ENCODE data around the gene COPS4. TPM values are rescaled to one million over a fixed set of nuclear protein-coding genes. Genes with fewer than 3 reads are reported as not detected.

COPS4 gene
- total RNA-seq, 4 donors from 2014 or later = 67.9 to 151 (median 91.9) TPM

- H3K4me3 ChIP-seq = no peak overlapping the region
- in situ Hi-C loops (cut with MboI; ENCODE audit: low sequenced_read_pairs in 4 of 4) = no loop called here
- no peaks in the 10 kb centered on the region for H3K27me3 ChIP-seq
- intact Hi-C loops (cut with DNase I; ENCODE audit: low total_unique reads) = no loop called here
- no peaks in the 10 kb centered on the region for H3K9me3 ChIP-seq
- TF ChIP-seq CTCF (IDR thresholded peaks at IDR 0.05 in 4 of 5, conservative IDR thresholded peaks at IDR 0.05 in 1 of 5) (no peak), POLR2A (IDR thresholded peaks at IDR 0.05) (no peak)
- no peak overlapping the region for H3K27ac ChIP-seq
- DNase-seq = no peak
- peaks cover 4% of the 10 kb centered on the region in 2 donors for H3K4me1 ChIP-seq
- ATAC-seq = no peak
- H3K36me3 ChIP-seq = no peaks in the 10 kb centered on the region
Observed at GRCh38 chr4:83107631-83108030, 72.6 kb downstream of the COPS4 start.

GRCh38 chr4:83108101-83108861 is 73.3 kb downstream of the COPS4 start:
- Histone ChIP-seq H3K4me1 (peaks cover 4% of the 10 kb centered on the region in 2 donors), H3K9me3 (no peaks in the 10 kb centered on the region), H3K27me3 (no peaks in the 10 kb centered on the region), H3K36me3 (no peaks in the 10 kb centered on the region), H3K27ac (no peak overlapping the region), H3K4me3 (no peak overlapping the region)
- TF ChIP-seq CTCF (IDR thresholded peaks at IDR 0.05 in 4 of 5, conservative IDR thresholded peaks at IDR 0.05 in 1 of 5) (no peak), POLR2A (IDR thresholded peaks at IDR 0.05) (no peak)
- in situ Hi-C loops (cut with MboI; ENCODE audit: low sequenced_read_pairs in 4 of 4) (no loop called here), intact Hi-C loops (cut with DNase I; ENCODE audit: low total_unique reads) (no loop called here)
- no peak for ATAC-seq
- no peak for DNase-seq

- Histone ChIP-seq H3K4me3 (peak overlapping the region; percentile 57 to 66 (median 58)), H3K36me3 (no peaks in the 10 kb centered on the region), H3K27me3 (no peaks in the 10 kb centered on the region), H3K9me3 (no peaks in the 10 kb centered on the region), H3K27ac (peak overlapping the region in 3 of 4 donors; percentile 16 to 43 (median 20)), H3K4me1 (peaks cover 4% of the 10 kb centered on the region in 2 donors)
- in situ Hi-C loops (cut with MboI; ENCODE audit: low sequenced_read_pairs in 4 of 4) (no loop called here), intact Hi-C loops (cut with DNase I; ENCODE audit: low total_unique reads) (loop anchor here (1.0 to 5.0 kb wide), 2 partner anchors 34 to 97 kb away; partner anchors contain the start of gene LIN54)
- no peak for DNase-seq
- TF ChIP-seq CTCF (IDR thresholded peaks at IDR 0.05 in 4 of 5, conservative IDR thresholded peaks at IDR 0.05 in 1 of 5) = no peak
- TF ChIP-seq POLR2A (IDR thresholded peaks at IDR 0.05) = no peak
- peak; percentile 72 for ATAC-seq
Observed at GRCh38 chr4:83109480-83110222, 74.7 kb downstream of the COPS4 start.

GRCh38 chr4:83110223-83110945 is 75.4 kb downstream of the COPS4 start:
- Histone ChIP-seq H3K36me3 (no peaks in the 10 kb centered on the region), H3K4me3 (peak overlapping the region; percentile 57 to 66 (median 58)), H3K27ac (peak overlapping the region in 3 of 4 donors; percentile 16 to 43 (median 20)), H3K9me3 (no peaks in the 10 kb centered on the region), H3K27me3 (no peaks in the 10 kb centered on the region), H3K4me1 (peaks cover 4% of the 10 kb centered on the region in 2 donors)
- in situ Hi-C loops (cut with MboI; ENCODE audit: low sequenced_read_pairs in 4 of 4) = no loop called here
- peak; percentile 60 to 70 for DNase-seq
- peak in 3 of 5 experiments; percentile 4 to 64 (median 49) for TF ChIP-seq CTCF (IDR thresholded peaks at IDR 0.05 in 4 of 5, conservative IDR thresholded peaks at IDR 0.05 in 1 of 5)
- no peak for TF ChIP-seq POLR2A (IDR thresholded peaks at IDR 0.05)
- intact Hi-C loops (cut with DNase I; ENCODE audit: low total_unique reads) = loop anchor here (1.0 to 5.0 kb wide), 2 partner anchors 35 to 98 kb away; partner anchors contain the start of gene LIN54
- peak; percentile 90 to 95 for ATAC-seq
